ENCODE results near the gene SOS2. TPM values are rescaled to one million over a fixed set of nuclear protein-coding genes. Genes with fewer than 3 reads are reported as not detected.

SOS2 gene
- total RNA-seq, 1 donor from 2014 or later: 26.3 TPM

- Mint-ChIP-seq H3K4me1 (no peaks in the 10 kb centered on the region), H3K27ac (ENCODE audit: unreplicated experiment) (no peak overlapping the region), H3K36me3 (ENCODE audit: low read depth) (peaks cover 3% of the 10 kb centered on the region), H3K9me3 (peaks cover 2% of the 10 kb centered on the region), H3K4me3 (no peak overlapping the region), H3K27me3 (ENCODE audit: low read depth) (no peaks in the 10 kb centered on the region)
- TF ChIP-seq CTCF (conservative IDR thresholded peaks at IDR 0.05): no peak
- no peak for DNase-seq (ENCODE audit: low read depth, low spot score)
Observed at GRCh38 chr14:50099335-50099734, 132.0 kb downstream of the SOS2 start.

- Mint-ChIP-seq H3K36me3 (ENCODE audit: low read depth) (peaks cover 3% of the 10 kb centered on the region), H3K27me3 (ENCODE audit: low read depth) (no peaks in the 10 kb centered on the region), H3K9me3 (peaks cover 2% of the 10 kb centered on the region), H3K27ac (ENCODE audit: unreplicated experiment) (no peak overlapping the region), H3K4me1 (no peaks in the 10 kb centered on the region), H3K4me3 (no peak overlapping the region)
- no peak for DNase-seq (ENCODE audit: low read depth, low spot score)
- TF ChIP-seq CTCF (conservative IDR thresholded peaks at IDR 0.05): no peak
Observed at GRCh38 chr14:50095895-50096294, 135.5 kb downstream of the SOS2 start.

- no peak overlapping the region for H3K27ac Mint-ChIP-seq (ENCODE audit: unreplicated experiment)
- H3K9me3 Mint-ChIP-seq: peaks cover 2% of the 10 kb centered on the region
- no peak overlapping the region for H3K4me3 Mint-ChIP-seq
- TF ChIP-seq CTCF (conservative IDR thresholded peaks at IDR 0.05): no peak
- DNase-seq (ENCODE audit: low read depth, low spot score): no peak
- peaks cover 3% of the 10 kb centered on the region for H3K36me3 Mint-ChIP-seq (ENCODE audit: low read depth)
- no peaks in the 10 kb centered on the region for H3K4me1 Mint-ChIP-seq
- no peaks in the 10 kb centered on the region for H3K27me3 Mint-ChIP-seq (ENCODE audit: low read depth)
Observed at GRCh38 chr14:50094056-50094755, 137.2 kb downstream of the SOS2 start.

GRCh38 chr14:50093496-50093895 is 137.9 kb downstream of the SOS2 start:
- TF ChIP-seq CTCF (conservative IDR thresholded peaks at IDR 0.05): no peak
- no peak for DNase-seq (ENCODE audit: low read depth, low spot score)
- Mint-ChIP-seq H3K27me3 (ENCODE audit: low read depth) (no peaks in the 10 kb centered on the region), H3K4me3 (no peak overlapping the region), H3K36me3 (ENCODE audit: low read depth) (peaks cover 3% of the 10 kb centered on the region), H3K4me1 (no peaks in the 10 kb centered on the region), H3K27ac (ENCODE audit: unreplicated experiment) (no peak overlapping the region), H3K9me3 (peaks cover 2% of the 10 kb centered on the region)

GRCh38 chr14:50092006-50092555 is 139.3 kb downstream of the SOS2 start:
- no peak for DNase-seq (ENCODE audit: low read depth, low spot score)
- H3K4me1 Mint-ChIP-seq: no peaks in the 10 kb centered on the region
- no peak overlapping the region for H3K27ac Mint-ChIP-seq (ENCODE audit: unreplicated experiment)
- H3K36me3 Mint-ChIP-seq (ENCODE audit: low read depth): peaks cover 3% of the 10 kb centered on the region
- no peaks in the 10 kb centered on the region for H3K27me3 Mint-ChIP-seq (ENCODE audit: low read depth)
- peaks cover 2% of the 10 kb centered on the region for H3K9me3 Mint-ChIP-seq
- H3K4me3 Mint-ChIP-seq: no peak overlapping the region
- no peak for TF ChIP-seq CTCF (conservative IDR thresholded peaks at IDR 0.05)
